Measurements from ENCODE around the gene DLGAP3.
"Not testable (repeated sequence)": the region's sequence is repeated elsewhere in the genome, so short reads cannot be mapped to it uniquely, and the experiment has no call there.

Gene DLGAP3

GRCh38 chr1:34967672-34968071 lies 38.2 kb upstream of the DLGAP3 start:
- not testable (repeated sequence) for H3K27me3 ChIP-seq (ENCODE audit: low read depth, low read length); H3K36me3 ChIP-seq (ENCODE audit: control insufficient read depth in 1 of 2, insufficient read depth in 2 of 2, low read length in 2 of 2); H3K9me3 ChIP-seq (ENCODE audit: control insufficient read depth in 1 of 2, low read length in 2 of 2); H3K4me1 ChIP-seq (ENCODE audit: control insufficient read depth in 1 of 2, insufficient read depth in 2 of 2, low read length in 2 of 2); H3K4me3 ChIP-seq (ENCODE audit: low read depth in 1 of 2, low read length in 2 of 2); H3K27ac ChIP-seq (ENCODE audit: low read length)

- Histone ChIP-seq H3K4me3 (ENCODE audit: low read depth in 1 of 2, low read length in 2 of 2) (no peak overlapping the region), H3K27me3 (ENCODE audit: low read depth, low read length) (no peaks in the 10 kb centered on the region), H3K36me3 (ENCODE audit: control insufficient read depth in 1 of 2, insufficient read depth in 2 of 2, low read length in 2 of 2) (no peaks in the 10 kb centered on the region), H3K4me1 (ENCODE audit: control insufficient read depth in 1 of 2, insufficient read depth in 2 of 2, low read length in 2 of 2) (no peaks in the 10 kb centered on the region), H3K9me3 (ENCODE audit: control insufficient read depth in 1 of 2, low read length in 2 of 2) (no peaks in the 10 kb centered on the region), H3K27ac (ENCODE audit: low read length) (no peak overlapping the region)
These were observed 36.1 kb upstream of the DLGAP3 start for GRCh38 chr1:34965597-34965996.

- Histone ChIP-seq H3K27ac (ENCODE audit: low read length) (no peak overlapping the region), H3K4me1 (ENCODE audit: control insufficient read depth in 1 of 2, insufficient read depth in 2 of 2, low read length in 2 of 2) (no peaks in the 10 kb centered on the region), H3K36me3 (ENCODE audit: control insufficient read depth in 1 of 2, insufficient read depth in 2 of 2, low read length in 2 of 2) (no peaks in the 10 kb centered on the region)
These were observed 21.0 kb upstream of the DLGAP3 start for GRCh38 chr1:34950428-34950827.

GRCh38 chr1:34948739-34949138 lies 19.3 kb upstream of the DLGAP3 start:
- not testable (repeated sequence) for H3K27ac ChIP-seq (ENCODE audit: low read length); H3K4me3 ChIP-seq (ENCODE audit: low read depth in 1 of 2, low read length in 2 of 2); H3K36me3 ChIP-seq (ENCODE audit: control insufficient read depth in 1 of 2, insufficient read depth in 2 of 2, low read length in 2 of 2); H3K4me1 ChIP-seq (ENCODE audit: control insufficient read depth in 1 of 2, insufficient read depth in 2 of 2, low read length in 2 of 2); H3K27me3 ChIP-seq (ENCODE audit: low read depth, low read length); H3K9me3 ChIP-seq (ENCODE audit: control insufficient read depth in 1 of 2, low read length in 2 of 2)

More at GRCh38 chr1:34950428-34950827, 21.0 kb upstream of the DLGAP3 start:
- H3K4me3 ChIP-seq (ENCODE audit: low read depth in 1 of 2, low read length in 2 of 2), result no peak overlapping the region
- H3K27me3 ChIP-seq (ENCODE audit: low read depth, low read length), result no peaks in the 10 kb centered on the region
- no peaks in the 10 kb centered on the region for H3K9me3 ChIP-seq (ENCODE audit: control insufficient read depth in 1 of 2, low read length in 2 of 2)

GRCh38 chr1:34947641-34948314 lies 18.3 kb upstream of the DLGAP3 start:
- H3K27me3 ChIP-seq (ENCODE audit: low read depth, low read length); H3K27ac ChIP-seq (ENCODE audit: low read length); H3K9me3 ChIP-seq (ENCODE audit: control insufficient read depth in 1 of 2, low read length in 2 of 2); H3K4me1 ChIP-seq (ENCODE audit: control insufficient read depth in 1 of 2, insufficient read depth in 2 of 2, low read length in 2 of 2); H3K36me3 ChIP-seq (ENCODE audit: control insufficient read depth in 1 of 2, insufficient read depth in 2 of 2, low read length in 2 of 2); H3K4me3 ChIP-seq (ENCODE audit: low read depth in 1 of 2, low read length in 2 of 2): not testable (repeated sequence)

GRCh38 chr1:34946211-34946610 lies 16.8 kb upstream of the DLGAP3 start:
- Histone ChIP-seq H3K27me3 (ENCODE audit: low read depth, low read length) (no peaks in the 10 kb centered on the region), H3K27ac (ENCODE audit: low read length) (no peak overlapping the region), H3K4me3 (ENCODE audit: low read depth in 1 of 2, low read length in 2 of 2) (no peak overlapping the region), H3K9me3 (ENCODE audit: control insufficient read depth in 1 of 2, low read length in 2 of 2) (no peaks in the 10 kb centered on the region), H3K4me1 (ENCODE audit: control insufficient read depth in 1 of 2, insufficient read depth in 2 of 2, low read length in 2 of 2) (no peaks in the 10 kb centered on the region), H3K36me3 (ENCODE audit: control insufficient read depth in 1 of 2, insufficient read depth in 2 of 2, low read length in 2 of 2) (no peaks in the 10 kb centered on the region)

GRCh38 chr1:34941798-34942197 lies 12.3 kb upstream of the DLGAP3 start:
- not testable (repeated sequence) for H3K9me3 ChIP-seq (ENCODE audit: control insufficient read depth in 1 of 2, low read length in 2 of 2)

GRCh38 chr1:34930702-34931071 lies 1.2 kb upstream of the DLGAP3 start:
- Histone ChIP-seq H3K27ac (ENCODE audit: low read length) (no peak overlapping the region), H3K4me3 (ENCODE audit: low read depth in 1 of 2, low read length in 2 of 2) (no peak overlapping the region), H3K27me3 (ENCODE audit: low read depth, low read length) (peaks cover 34% of the 10 kb centered on the region)

More at GRCh38 chr1:34941798-34942197, 12.3 kb upstream of the DLGAP3 start:
- not testable (repeated sequence) for H3K27me3 ChIP-seq (ENCODE audit: low read depth, low read length); H3K4me3 ChIP-seq (ENCODE audit: low read depth in 1 of 2, low read length in 2 of 2); H3K27ac ChIP-seq (ENCODE audit: low read length); H3K36me3 ChIP-seq (ENCODE audit: control insufficient read depth in 1 of 2, insufficient read depth in 2 of 2, low read length in 2 of 2); H3K4me1 ChIP-seq (ENCODE audit: control insufficient read depth in 1 of 2, insufficient read depth in 2 of 2, low read length in 2 of 2)

GRCh38 chr1:34929853-34930701 lies 627 bp upstream of the DLGAP3 start:
- H3K27me3 ChIP-seq (ENCODE audit: low read depth, low read length), result peaks cover 34% of the 10 kb centered on the region
- H3K27ac ChIP-seq (ENCODE audit: low read length), result no peak overlapping the region
- peak overlapping the region in 1 of 2 donors; percentile 56 for H3K4me3 ChIP-seq (ENCODE audit: low read depth in 1 of 2, low read length in 2 of 2)
- no peaks in the 10 kb centered on the region for H3K9me3 ChIP-seq (ENCODE audit: control insufficient read depth in 1 of 2, low read length in 2 of 2)
- no peaks in the 10 kb centered on the region for H3K36me3 ChIP-seq (ENCODE audit: control insufficient read depth in 1 of 2, insufficient read depth in 2 of 2, low read length in 2 of 2)
- peaks cover 0 to 13% of the 10 kb centered on the region in 2 donors for H3K4me1 ChIP-seq (ENCODE audit: control insufficient read depth in 1 of 2, insufficient read depth in 2 of 2, low read length in 2 of 2)

More at GRCh38 chr1:34930702-34931071, 1.2 kb upstream of the DLGAP3 start:
- no peaks in the 10 kb centered on the region for H3K36me3 ChIP-seq (ENCODE audit: control insufficient read depth in 1 of 2, insufficient read depth in 2 of 2, low read length in 2 of 2)
- peaks cover 0 to 13% of the 10 kb centered on the region in 2 donors for H3K4me1 ChIP-seq (ENCODE audit: control insufficient read depth in 1 of 2, insufficient read depth in 2 of 2, low read length in 2 of 2)
- no peaks in the 10 kb centered on the region for H3K9me3 ChIP-seq (ENCODE audit: control insufficient read depth in 1 of 2, low read length in 2 of 2)

GRCh38 chr1:34928699-34929496 lies 552 bp downstream of the DLGAP3 start:
- H3K4me1 ChIP-seq (ENCODE audit: control insufficient read depth in 1 of 2, insufficient read depth in 2 of 2, low read length in 2 of 2), result peaks cover 0 to 13% of the 10 kb centered on the region in 2 donors
- no peaks in the 10 kb centered on the region for H3K36me3 ChIP-seq (ENCODE audit: control insufficient read depth in 1 of 2, insufficient read depth in 2 of 2, low read length in 2 of 2)
- H3K4me3 ChIP-seq (ENCODE audit: low read depth in 1 of 2, low read length in 2 of 2), result peak overlapping the region in 1 of 2 donors; percentile 38
- H3K9me3 ChIP-seq (ENCODE audit: control insufficient read depth in 1 of 2, low read length in 2 of 2), result no peaks in the 10 kb centered on the region
- no peak overlapping the region for H3K27ac ChIP-seq (ENCODE audit: low read length)
- peaks cover 34% of the 10 kb centered on the region for H3K27me3 ChIP-seq (ENCODE audit: low read depth, low read length)

GRCh38 chr1:34928066-34928696 lies 1.3 kb downstream of the DLGAP3 start:
- no peaks in the 10 kb centered on the region for H3K36me3 ChIP-seq (ENCODE audit: control insufficient read depth in 1 of 2, insufficient read depth in 2 of 2, low read length in 2 of 2)
- H3K4me3 ChIP-seq (ENCODE audit: low read depth in 1 of 2, low read length in 2 of 2), result no peak overlapping the region
- H3K27ac ChIP-seq (ENCODE audit: low read length), result no peak overlapping the region
- peaks cover 0 to 13% of the 10 kb centered on the region in 2 donors for H3K4me1 ChIP-seq (ENCODE audit: control insufficient read depth in 1 of 2, insufficient read depth in 2 of 2, low read length in 2 of 2)
- no peaks in the 10 kb centered on the region for H3K9me3 ChIP-seq (ENCODE audit: control insufficient read depth in 1 of 2, low read length in 2 of 2)
- H3K27me3 ChIP-seq (ENCODE audit: low read depth, low read length), result peaks cover 34% of the 10 kb centered on the region

Data from muscle layer of duodenum (tissue), 2 donors.